HG03439 (cell line): Measurements from ENCODE around the gene LRP8.

Source experiments
- ATAC-seq: cut with Tn5 transposase; IDR thresholded peaks from one replicate; pipeline ENCODE4 v1.9.1; 2021; ENCODE audit warnings: mild to moderate bottlenecking, moderate library complexity; ENCODE audit not compliant: unreplicated experiment

The LRP8 gene

GRCh38 chr1:53324728-53325297 is 3.1 kb downstream of the LRP8 start:
- ATAC-seq: no peak

GRCh38 chr1:53324321-53324720 is 3.5 kb downstream of the LRP8 start:
- no peak for ATAC-seq

- ATAC-seq: no peak
Observed at GRCh38 chr1:53323316-53323715, 4.6 kb downstream of the LRP8 start.

GRCh38 chr1:53321776-53322602 is 5.9 kb downstream of the LRP8 start:
- ATAC-seq: no peak

- ATAC-seq: no peak
Observed at GRCh38 chr1:53321366-53321765, 6.5 kb downstream of the LRP8 start.

GRCh38 chr1:53320646-53321045 is 7.2 kb downstream of the LRP8 start:
- ATAC-seq: no peak

GRCh38 chr1:53319296-53320101 is 8.4 kb downstream of the LRP8 start:
- no peak for ATAC-seq

GRCh38 chr1:53317646-53318539 is 10.0 kb downstream of the LRP8 start:
- no peak for ATAC-seq

- ATAC-seq: no peak
Observed at GRCh38 chr1:53316766-53317581, 10.9 kb downstream of the LRP8 start.

- ATAC-seq: no peak
Observed at GRCh38 chr1:53316424-53316765, 11.5 kb downstream of the LRP8 start.

GRCh38 chr1:53315456-53316423 is 12.1 kb downstream of the LRP8 start:
- no peak for ATAC-seq

GRCh38 chr1:53315046-53315445 is 12.8 kb downstream of the LRP8 start:
- no peak for ATAC-seq

GRCh38 chr1:53314606-53315005 is 13.3 kb downstream of the LRP8 start:
- ATAC-seq: no peak

GRCh38 chr1:53314096-53314495 is 13.8 kb downstream of the LRP8 start:
- no peak for ATAC-seq

- no peak for ATAC-seq
Observed at GRCh38 chr1:53313556-53313955, 14.3 kb downstream of the LRP8 start.

- no peak for ATAC-seq
Observed at GRCh38 chr1:53311702-53312305, 16.1 kb downstream of the LRP8 start.

- ATAC-seq: no peak
Observed at GRCh38 chr1:53310847-53311681, 16.8 kb downstream of the LRP8 start.

- ATAC-seq: no peak
Observed at GRCh38 chr1:53309802-53310201, 18.1 kb downstream of the LRP8 start.
